Activated T-helper 17 cell treated with anti-CD3 and anti-CD28 coated beads, Interleukin-2, amount 50 U/mL, for 72 hours (primary cell): ENCODE measurements around the gene GALNT10. TPM values are rescaled to one million over a fixed set of nuclear protein-coding genes. Genes with fewer than 3 reads are reported as not detected.
A peak's percentile ranks its signal among the peaks of the same experiment; 100 is the strongest.

Experiments used
- ATAC-seq: fragments of 150-1000 bp; cut with Tn5 transposase; replicated peaks from 2 replicates; pipeline ENCODE4 v1.10.0; 2021; ENCODE audit warnings: mild to moderate bottlenecking, moderate library complexity
- H3K27ac Mint-ChIP-seq: one replicate; pipeline ENCODE4 v1.8.0; 2022; ENCODE audit warnings: mixed read lengths
- H3K27me3 Mint-ChIP-seq: one replicate; pipeline ENCODE4 v1.8.0; 2022; ENCODE audit warnings: mixed read lengths
- H3K36me3 Mint-ChIP-seq: one replicate; pipeline ENCODE4 v1.8.0; 2022; ENCODE audit warnings: low read depth, mild to moderate bottlenecking, mixed read lengths
- H3K4me1 Mint-ChIP-seq: one replicate; pipeline ENCODE4 v1.8.0; 2022; ENCODE audit warnings: mixed read lengths
- H3K4me3 Mint-ChIP-seq: one replicate; pipeline ENCODE4 v1.8.0; 2022; ENCODE audit warnings: mild to moderate bottlenecking, mixed read lengths
- H3K9me3 Mint-ChIP-seq: one replicate; pipeline ENCODE4 v1.8.0; 2022; ENCODE audit warnings: mixed read lengths
- total RNA-seq, 2 donors: library from RNA; stranded (reverse); gene quantifications; one replicate each; pipeline ENCODE4 v1.2.3, GENCODE V29; 2022

Gene GALNT10
- total RNA-seq, 2 donors from 2014 or later = 21.5 to 45.3 TPM

DNA sequence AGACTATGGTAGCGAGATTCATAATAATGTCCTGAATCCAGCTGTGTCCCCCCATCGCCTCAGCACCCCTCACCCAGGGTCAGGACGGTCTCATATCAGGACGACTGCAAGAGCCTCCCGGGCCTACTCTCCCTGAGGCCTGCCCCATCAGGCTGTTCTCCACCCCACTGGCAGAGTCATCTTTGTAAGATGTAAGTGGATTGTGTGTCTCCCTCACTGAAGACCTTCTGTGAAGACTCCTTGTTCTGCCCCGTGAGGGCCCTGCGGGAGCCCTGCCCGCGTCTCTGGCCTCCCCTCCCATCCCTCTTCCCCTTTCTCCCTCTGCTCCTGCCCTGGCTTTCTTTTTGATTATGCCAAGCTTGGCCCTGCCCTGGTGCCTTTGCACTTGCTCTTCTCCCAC is 211.4 kb downstream of the GALNT10 start:
- H3K9me3 Mint-ChIP-seq = no peaks in the 10 kb centered on the region
- no peak overlapping the region for H3K4me3 Mint-ChIP-seq
- H3K27me3 Mint-ChIP-seq = no peaks in the 10 kb centered on the region
- H3K27ac Mint-ChIP-seq = peak overlapping the region; percentile 61
- no peaks in the 10 kb centered on the region for H3K4me1 Mint-ChIP-seq
- no peak for ATAC-seq
- H3K36me3 Mint-ChIP-seq = peaks cover 6% of the 10 kb centered on the region

DNA sequence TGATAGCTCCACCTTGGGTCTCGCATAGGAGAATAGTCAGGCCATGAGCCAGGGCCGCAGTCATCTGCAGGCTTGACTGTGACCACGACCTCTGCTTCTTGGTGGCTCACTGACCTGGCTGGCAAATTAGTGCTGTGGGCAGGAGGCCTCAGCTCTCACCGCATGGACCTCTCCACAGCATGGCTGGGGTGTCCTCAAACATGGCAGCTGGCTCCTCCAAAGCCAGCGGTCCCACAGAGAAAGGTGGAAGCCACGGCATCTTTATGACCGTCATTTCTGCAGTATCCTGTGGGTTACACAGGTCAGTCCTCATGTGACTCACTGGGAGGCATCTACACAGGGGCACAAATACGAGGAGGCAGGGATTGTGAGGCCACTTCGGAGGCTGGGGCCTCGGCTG is 212.1 kb downstream of the GALNT10 start:
- Mint-ChIP-seq H3K4me1 (no peaks in the 10 kb centered on the region), H3K27ac (peak overlapping the region; percentile 61), H3K4me3 (no peak overlapping the region), H3K9me3 (no peaks in the 10 kb centered on the region), H3K36me3 (peaks cover 7% of the 10 kb centered on the region), H3K27me3 (no peaks in the 10 kb centered on the region)
- no peak for ATAC-seq

- Mint-ChIP-seq H3K9me3 (no peaks in the 10 kb centered on the region), H3K27ac (no peak overlapping the region)
Observed at GRCh38 chr5:154403234-154403633, 212.7 kb downstream of the GALNT10 start.

DNA sequence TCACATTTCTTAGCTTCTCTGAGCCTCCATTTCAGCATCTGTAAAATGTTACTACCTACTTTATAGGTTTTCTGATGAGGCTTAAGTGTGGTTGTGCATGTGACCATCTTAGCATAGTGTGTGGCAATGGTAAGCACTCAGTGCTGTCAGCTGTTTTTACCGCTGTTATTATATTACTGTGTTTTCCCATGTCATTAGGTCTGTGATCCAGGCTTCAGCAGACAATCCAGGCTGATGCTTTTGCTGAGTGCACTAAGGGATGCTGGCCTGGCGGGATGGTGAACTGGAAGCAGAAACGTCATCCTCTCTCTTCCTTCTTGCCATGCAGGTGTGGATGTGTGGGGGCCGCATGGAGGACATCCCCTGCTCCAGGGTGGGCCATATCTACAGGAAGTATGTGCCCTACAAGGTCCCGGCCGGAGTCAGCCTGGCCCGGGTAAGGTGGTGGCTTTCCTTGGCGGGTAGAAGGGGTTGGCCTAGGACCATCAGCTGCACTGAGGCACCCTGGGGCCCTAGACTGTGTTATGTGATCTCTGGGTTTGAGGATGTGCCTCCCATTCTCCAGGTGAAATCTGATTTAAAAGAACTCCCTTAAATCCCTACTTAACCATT is 213.3 kb downstream of the GALNT10 start:
- Mint-ChIP-seq H3K36me3 (peaks cover 17% of the 10 kb centered on the region), H3K27me3 (no peaks in the 10 kb centered on the region), H3K9me3 (no peaks in the 10 kb centered on the region), H3K27ac (no peak overlapping the region), H3K4me3 (peak overlapping the region; percentile 60), H3K4me1 (no peaks in the 10 kb centered on the region)
- ATAC-seq = no peak

More at GRCh38 chr5:154403234-154403633, 212.7 kb downstream of the GALNT10 start:
- no peaks in the 10 kb centered on the region for H3K4me1 Mint-ChIP-seq
- H3K27me3 Mint-ChIP-seq = no peaks in the 10 kb centered on the region
- peaks cover 11% of the 10 kb centered on the region for H3K36me3 Mint-ChIP-seq
- ATAC-seq = no peak
- no peak overlapping the region for H3K4me3 Mint-ChIP-seq

- Mint-ChIP-seq H3K27ac (peak overlapping the region; percentile 46), H3K36me3 (peaks cover 31% of the 10 kb centered on the region), H3K27me3 (no peaks in the 10 kb centered on the region), H3K9me3 (no peaks in the 10 kb centered on the region), H3K4me3 (peak overlapping the region; percentile 60), H3K4me1 (no peaks in the 10 kb centered on the region)
- ATAC-seq = peak; percentile 96
Observed at GRCh38 chr5:154405078-154405792, 214.7 kb downstream of the GALNT10 start.

DNA sequence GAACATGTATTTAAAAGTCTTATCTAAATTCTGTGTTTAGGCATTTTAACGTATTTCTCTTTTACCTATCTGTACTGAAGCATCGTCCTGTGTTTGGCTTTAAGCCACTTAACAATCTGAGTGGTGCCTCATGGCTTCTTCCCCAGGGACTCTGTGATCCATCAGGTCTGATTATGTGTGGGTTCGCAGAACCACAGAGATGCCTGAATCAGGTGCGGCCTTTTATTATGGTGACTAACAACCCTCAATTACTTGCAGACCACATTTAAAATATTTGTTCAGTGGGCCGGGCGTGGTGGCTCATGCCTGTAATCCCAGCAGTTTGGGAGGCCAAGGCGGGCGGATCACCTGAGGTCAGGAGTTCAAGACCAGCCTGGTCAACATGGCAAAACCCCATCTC is 215.7 kb downstream of the GALNT10 start:
- Mint-ChIP-seq H3K36me3 (peaks cover 41% of the 10 kb centered on the region), H3K27me3 (no peaks in the 10 kb centered on the region), H3K27ac (no peak overlapping the region), H3K4me1 (no peaks in the 10 kb centered on the region), H3K9me3 (no peaks in the 10 kb centered on the region), H3K4me3 (no peak overlapping the region)
- ATAC-seq = no peak

- no peaks in the 10 kb centered on the region for H3K27me3 Mint-ChIP-seq
- no peaks in the 10 kb centered on the region for H3K4me1 Mint-ChIP-seq
- peak overlapping the region; percentile 78 for H3K27ac Mint-ChIP-seq
- no peak for ATAC-seq
- H3K9me3 Mint-ChIP-seq = no peaks in the 10 kb centered on the region
- peaks cover 47% of the 10 kb centered on the region for H3K36me3 Mint-ChIP-seq
- no peak overlapping the region for H3K4me3 Mint-ChIP-seq
Observed at GRCh38 chr5:154406826-154407225, 216.3 kb downstream of the GALNT10 start.

- ATAC-seq = no peak
- no peaks in the 10 kb centered on the region for H3K27me3 Mint-ChIP-seq
- no peak overlapping the region for H3K4me3 Mint-ChIP-seq
- no peaks in the 10 kb centered on the region for H3K4me1 Mint-ChIP-seq
- no peak overlapping the region for H3K27ac Mint-ChIP-seq
- peaks cover 63% of the 10 kb centered on the region for H3K36me3 Mint-ChIP-seq
- no peaks in the 10 kb centered on the region for H3K9me3 Mint-ChIP-seq
Observed at GRCh38 chr5:154408811-154409210, 218.3 kb downstream of the GALNT10 start.

DNA sequence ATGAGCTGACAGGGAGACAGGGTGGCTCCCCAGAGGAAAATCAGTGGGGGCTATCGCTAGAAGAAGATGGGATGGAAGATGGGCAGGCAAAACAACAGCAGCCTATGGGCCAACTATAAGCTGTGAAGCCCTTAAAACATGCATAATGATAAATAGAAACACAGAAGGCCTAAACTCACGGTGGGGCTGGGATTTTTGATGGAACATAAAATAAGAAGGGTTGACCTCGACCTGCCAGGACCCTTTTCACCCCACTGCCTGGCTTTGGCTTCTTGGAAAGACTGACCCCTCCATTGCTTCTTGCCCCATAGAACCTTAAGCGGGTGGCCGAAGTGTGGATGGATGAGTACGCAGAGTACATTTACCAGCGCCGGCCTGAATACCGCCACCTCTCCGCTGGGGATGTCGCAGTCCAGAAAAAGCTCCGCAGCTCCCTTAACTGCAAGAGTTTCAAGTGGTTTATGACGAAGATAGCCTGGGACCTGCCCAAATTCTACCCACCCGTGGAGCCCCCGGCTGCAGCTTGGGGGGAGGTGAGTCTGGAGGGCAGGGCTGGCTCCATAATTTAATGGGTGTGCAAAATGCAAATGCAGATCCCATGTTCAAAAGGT is 218.8 kb downstream of the GALNT10 start:
- no peak overlapping the region for H3K4me3 Mint-ChIP-seq
- H3K9me3 Mint-ChIP-seq = no peaks in the 10 kb centered on the region
- H3K27ac Mint-ChIP-seq = no peak overlapping the region
- peaks cover 68% of the 10 kb centered on the region for H3K36me3 Mint-ChIP-seq
- no peak for ATAC-seq
- H3K4me1 Mint-ChIP-seq = no peaks in the 10 kb centered on the region
- H3K27me3 Mint-ChIP-seq = no peaks in the 10 kb centered on the region

DNA sequence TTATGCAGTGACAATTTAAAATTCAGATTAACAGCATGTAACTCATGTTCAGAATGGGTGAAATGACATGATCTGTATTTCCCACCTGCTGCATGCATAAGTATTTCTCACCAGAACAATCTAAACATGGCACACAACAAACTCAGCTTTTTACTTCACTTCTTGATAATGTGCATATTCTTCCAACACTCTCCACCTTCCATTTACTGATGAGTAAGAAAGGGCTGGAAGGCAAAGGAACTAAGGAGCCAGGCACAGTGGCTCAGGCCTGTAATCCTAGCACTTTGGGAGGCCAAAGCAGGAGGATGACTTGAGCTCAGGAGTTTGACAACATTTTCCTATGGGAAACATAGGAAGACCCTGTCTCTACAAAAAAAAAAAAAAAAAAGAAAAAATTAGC is 219.5 kb downstream of the GALNT10 start:
- H3K9me3 Mint-ChIP-seq = no peaks in the 10 kb centered on the region
- ATAC-seq = no peak
- H3K4me1 Mint-ChIP-seq = no peaks in the 10 kb centered on the region
- H3K27ac Mint-ChIP-seq = no peak overlapping the region
- H3K36me3 Mint-ChIP-seq = peaks cover 75% of the 10 kb centered on the region
- no peaks in the 10 kb centered on the region for H3K27me3 Mint-ChIP-seq
- no peak overlapping the region for H3K4me3 Mint-ChIP-seq

- no peak overlapping the region for H3K27ac Mint-ChIP-seq
- H3K4me3 Mint-ChIP-seq = no peak overlapping the region
- no peaks in the 10 kb centered on the region for H3K27me3 Mint-ChIP-seq
- no peaks in the 10 kb centered on the region for H3K4me1 Mint-ChIP-seq
- no peak for ATAC-seq
- peaks cover 81% of the 10 kb centered on the region for H3K36me3 Mint-ChIP-seq
- H3K9me3 Mint-ChIP-seq = no peaks in the 10 kb centered on the region
Observed at GRCh38 chr5:154410786-154411185, 220.3 kb downstream of the GALNT10 start.

DNA sequence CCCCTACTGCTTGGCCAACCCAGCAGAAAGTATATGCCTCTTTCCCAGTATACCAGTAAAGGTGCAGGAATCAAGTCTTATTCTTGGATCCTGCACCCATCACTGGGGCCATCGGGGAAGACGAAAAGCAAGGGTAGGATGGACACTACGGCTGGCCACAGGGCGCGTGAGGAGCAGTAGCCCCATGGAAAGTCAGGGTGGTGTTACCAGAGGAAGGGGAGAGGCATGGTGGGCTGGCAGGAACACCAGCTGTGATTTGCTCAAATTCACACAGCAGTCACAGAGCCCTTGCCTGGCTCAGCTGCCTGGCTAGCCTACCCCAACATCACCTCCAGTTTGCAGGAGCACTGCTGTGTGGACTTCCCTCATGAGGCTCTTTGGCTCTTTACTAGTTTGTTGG is 220.8 kb downstream of the GALNT10 start:
- peaks cover 82% of the 10 kb centered on the region for H3K36me3 Mint-ChIP-seq
- no peak overlapping the region for H3K27ac Mint-ChIP-seq
- no peaks in the 10 kb centered on the region for H3K27me3 Mint-ChIP-seq
- no peak overlapping the region for H3K4me3 Mint-ChIP-seq
- ATAC-seq = no peak
- H3K9me3 Mint-ChIP-seq = no peaks in the 10 kb centered on the region
- H3K4me1 Mint-ChIP-seq = no peaks in the 10 kb centered on the region

DNA sequence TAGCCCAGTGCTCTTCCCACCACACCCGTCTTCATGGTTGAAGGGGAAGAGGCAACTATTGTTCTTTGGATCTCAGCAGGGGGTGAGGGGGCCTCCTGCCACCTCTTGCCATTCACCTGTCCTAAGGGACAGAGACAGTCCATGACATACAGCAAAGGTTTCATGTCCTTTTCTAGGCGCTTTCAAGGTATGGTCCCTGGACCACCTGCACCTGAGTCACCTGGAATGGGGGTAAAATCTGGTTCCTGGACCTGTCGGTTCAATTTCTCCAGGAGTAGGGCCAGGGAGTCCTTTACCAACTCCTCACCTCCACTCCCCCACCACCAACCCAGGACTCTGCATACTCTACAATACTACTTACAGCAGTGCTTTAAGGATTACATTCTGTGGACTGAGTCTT is 221.8 kb downstream of the GALNT10 start:
- Mint-ChIP-seq H3K27ac (no peak overlapping the region), H3K36me3 (peaks cover 75% of the 10 kb centered on the region)
- ATAC-seq = no peak

GRCh38 chr5:154412925-154413324 is 222.4 kb downstream of the GALNT10 start:
- Mint-ChIP-seq H3K4me3 (no peak overlapping the region), H3K27ac (peak overlapping the region; percentile 12), H3K36me3 (peaks cover 75% of the 10 kb centered on the region), H3K9me3 (no peaks in the 10 kb centered on the region), H3K27me3 (no peaks in the 10 kb centered on the region), H3K4me1 (no peaks in the 10 kb centered on the region)
- ATAC-seq = no peak

More for the DNA sequence above, 221.8 kb downstream of the GALNT10 start:
- no peak overlapping the region for H3K4me3 Mint-ChIP-seq
- H3K27me3 Mint-ChIP-seq = no peaks in the 10 kb centered on the region
- no peaks in the 10 kb centered on the region for H3K9me3 Mint-ChIP-seq
- H3K4me1 Mint-ChIP-seq = no peaks in the 10 kb centered on the region

DNA sequence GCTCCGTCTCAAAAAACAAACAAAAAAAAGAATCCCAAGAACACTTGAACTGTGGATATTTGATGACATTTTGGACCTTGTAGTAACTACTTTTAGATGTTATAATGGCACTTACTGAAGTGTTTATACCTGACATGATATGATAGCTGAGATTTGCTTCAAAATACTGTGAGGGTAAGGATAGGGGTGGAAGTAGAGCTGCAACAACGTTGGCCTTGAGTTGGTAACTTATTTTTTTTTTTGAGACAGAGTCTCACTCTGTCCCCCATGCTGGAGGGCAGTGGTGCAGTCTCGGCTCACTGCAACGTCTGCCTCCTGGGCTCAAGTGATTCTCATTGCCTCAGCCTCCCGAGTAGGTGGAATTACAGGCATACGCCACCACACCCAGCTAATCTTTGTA is 224.6 kb downstream of the GALNT10 start:
- Mint-ChIP-seq H3K9me3 (no peaks in the 10 kb centered on the region), H3K4me1 (no peaks in the 10 kb centered on the region), H3K27me3 (no peaks in the 10 kb centered on the region), H3K27ac (no peak overlapping the region), H3K4me3 (no peak overlapping the region), H3K36me3 (peaks cover 71% of the 10 kb centered on the region)
- ATAC-seq = no peak
